Brain microvascular endothelial cell (primary cell): ENCODE results near the gene KRTAP1-5.
"Not testable (repeated sequence)": the region's sequence is repeated elsewhere in the genome, so short reads cannot be mapped to it uniquely, and the experiment has no call there.

Experiments used
- DNase-seq: peaks from one replicate; pipeline ENCODE4 v3.0.0-alpha.2; 2020
- H3K27ac ChIP-seq: fragments of 250-450 bp; sonication (Bioruptor Pico); 2 replicates; pipeline ENCODE4 v1.5.1; 2020; ENCODE audit warnings: mild to moderate bottlenecking, moderate library complexity
- H3K27me3 ChIP-seq: fragments of 250-450 bp; sonication (Bioruptor Pico); replicated peaks from 2 replicates; pipeline ENCODE4 v1.5.1; 2020; ENCODE audit warnings: mild to moderate bottlenecking
- H3K36me3 ChIP-seq: fragments of 250-450 bp; sonication (Bioruptor Pico); replicated peaks from 2 replicates; pipeline ENCODE4 v1.5.1; 2020; ENCODE audit warnings: mild to moderate bottlenecking
- H3K4me3 ChIP-seq: 2 replicates; pipeline ENCODE4 v1.5.1; 2011; ENCODE audit warnings: low read depth, mild to moderate bottlenecking, control low read depth, low read length, moderate library complexity
- CTCF ChIP-seq: IDR thresholded peaks from 2 replicates; pipeline ENCODE4 v1.5.1; 2011; ENCODE audit warnings: low read depth, mild to moderate bottlenecking, moderate library complexity, low read length, control low read depth, inconsistent platforms; ENCODE audit errors: missing control alignments
- in situ Hi-C: cut with HindIII; loops from 2 replicates; pipeline ENCODE4 v1.10.0; 2017; ENCODE audit warnings: low sequenced_read_pairs, low pct_ligation_motif_present

Gene KRTAP1-5

GRCh38 chr17:41001795-41002194, 25.2 kb downstream of the KRTAP1-5 start:
- H3K4me3 ChIP-seq, result no peak overlapping the region
- no peak for TF ChIP-seq CTCF
- DNase-seq, result no peak
- no peaks in the 10 kb centered on the region for H3K36me3 ChIP-seq
- no peak overlapping the region for H3K27ac ChIP-seq
- in situ Hi-C loops, result no loop called here
- no peaks in the 10 kb centered on the region for H3K27me3 ChIP-seq

DNA sequence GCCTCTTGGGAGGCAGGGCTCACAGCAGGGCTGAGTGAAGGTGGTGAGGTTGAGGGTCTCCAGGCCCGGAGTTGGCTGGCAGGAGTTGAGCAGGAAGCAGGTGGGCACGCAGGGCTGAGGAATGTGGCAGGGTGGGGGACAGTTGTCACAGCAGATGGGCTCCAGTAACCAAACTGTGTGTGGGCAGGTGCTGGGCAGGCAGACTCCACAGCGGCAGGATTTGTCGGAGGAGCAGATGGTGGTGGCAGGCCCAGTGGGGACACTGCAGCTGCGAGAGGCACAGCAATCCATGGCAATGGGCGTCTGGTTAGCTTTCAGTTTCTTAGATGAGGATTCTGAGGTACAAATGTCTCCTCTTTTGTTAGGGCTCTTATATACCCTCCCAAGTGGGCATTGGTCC, 27.4 kb downstream of the KRTAP1-5 start, which contains the start of gene KRTAP3-2:
KRTAP3-2 (minus strand) TSS at position 344 of the 400 bp plus-strand sequence; CDS start at position 291, 53 bp downstream.
- H3K27ac ChIP-seq, H3K27me3 ChIP-seq, in situ Hi-C loops, H3K4me3 ChIP-seq, DNase-seq, H3K36me3 ChIP-seq: not testable (repeated sequence)

GRCh38 chr17:40997361-40997760, 29.6 kb downstream of the KRTAP1-5 start:
- no peaks in the 10 kb centered on the region for H3K36me3 ChIP-seq
- no peak for TF ChIP-seq CTCF
- in situ Hi-C loops, result no loop called here
- H3K4me3 ChIP-seq, result no peak overlapping the region
- no peak overlapping the region for H3K27ac ChIP-seq
- DNase-seq, result no peak
- no peaks in the 10 kb centered on the region for H3K27me3 ChIP-seq

GRCh38 chr17:40996829-40997228, 30.2 kb downstream of the KRTAP1-5 start:
- TF ChIP-seq CTCF, result no peak
- Histone ChIP-seq H3K27me3 (no peaks in the 10 kb centered on the region), H3K36me3 (no peaks in the 10 kb centered on the region), H3K27ac (no peak overlapping the region), H3K4me3 (no peak overlapping the region)
- in situ Hi-C loops, result no loop called here
- no peak for DNase-seq

DNA sequence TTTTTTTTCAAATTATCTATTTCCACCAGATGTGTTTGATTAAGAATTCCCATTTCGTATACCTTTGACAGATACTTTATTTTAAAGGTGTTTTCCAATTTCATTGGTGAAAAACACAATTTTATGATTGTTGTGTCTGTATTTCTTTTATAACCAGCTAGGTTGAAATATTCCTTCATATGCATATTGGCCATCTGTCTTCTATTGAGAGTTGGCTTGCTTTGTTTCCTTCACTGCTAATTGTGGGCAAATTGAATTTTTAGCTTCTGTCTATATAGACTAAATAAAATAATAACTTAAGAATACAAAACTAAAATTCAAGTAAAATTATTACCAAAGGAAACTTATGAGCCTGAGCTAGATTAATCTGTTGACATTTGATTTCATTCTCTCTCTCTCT, 31.9 kb downstream of the KRTAP1-5 start:
- in situ Hi-C loops, result no loop called here
- H3K27ac ChIP-seq, result no peak overlapping the region
- no peaks in the 10 kb centered on the region for H3K27me3 ChIP-seq
- no peak for DNase-seq
- no peaks in the 10 kb centered on the region for H3K36me3 ChIP-seq
- no peak overlapping the region for H3K4me3 ChIP-seq
- no peak for TF ChIP-seq CTCF

- H3K27me3 ChIP-seq, result no peaks in the 10 kb centered on the region
- no peak for DNase-seq
- no peak within 1 kb of the TSS for H3K4me3 ChIP-seq
- in situ Hi-C loops, result no loop called here
- no peak within 1 kb of the TSS for H3K27ac ChIP-seq
- TF ChIP-seq CTCF, result no peak
- H3K36me3 ChIP-seq, result no peaks in the 10 kb centered on the region
These were observed 33.2 kb downstream of the KRTAP1-5 start, which contains the start of gene KRTAP3-3 for GRCh38 chr17:40993839-40994238. Gene KRTAP3-3 (minus strand): TSS chr17:40994164. CDS start chr17:40994097, 67 bp downstream.
